HG03432 (cell line): ENCODE data around the gene PALM.
A peak's percentile ranks its signal among the peaks of the same experiment; 100 is the strongest.

Experiments
- ATAC-seq: cut with Tn5 transposase; IDR thresholded peaks from one replicate; pipeline ENCODE4 v1.9.1; 2021; ENCODE audit warnings: mild to moderate bottlenecking, moderate library complexity; ENCODE audit not compliant: unreplicated experiment

The PALM gene

GRCh38 chr19:778910-779653 lies 70.3 kb downstream of the PALM start:
- no peak for ATAC-seq

- ATAC-seq, result no peak
Measured at GRCh38 chr19:780935-781334, 72.2 kb downstream of the PALM start.

- ATAC-seq, result no peak
Measured at GRCh38 chr19:781800-782184, 73.1 kb downstream of the PALM start.

- no peak for ATAC-seq
Measured at GRCh38 chr19:782185-782877, 73.6 kb downstream of the PALM start.

GRCh38 chr19:782878-783668 lies 74.3 kb downstream of the PALM start:
- ATAC-seq, result no peak

GRCh38 chr19:784541-784940 lies 75.8 kb downstream of the PALM start:
- no peak for ATAC-seq

GRCh38 chr19:787536-787935 lies 78.8 kb downstream of the PALM start:
- no peak for ATAC-seq

- ATAC-seq, result no peak
Measured at GRCh38 chr19:788686-788982, 79.9 kb downstream of the PALM start.

- no peak for ATAC-seq
Measured at GRCh38 chr19:788983-789700, 80.4 kb downstream of the PALM start.

- no peak for ATAC-seq
Measured at GRCh38 chr19:789701-790060, 80.9 kb downstream of the PALM start.

- no peak for ATAC-seq
Measured at GRCh38 chr19:791007-791566, 82.4 kb downstream of the PALM start.

GRCh38 chr19:791567-792305 lies 83.0 kb downstream of the PALM start:
- no peak for ATAC-seq

- no peak for ATAC-seq
Measured at GRCh38 chr19:792306-792885, 83.7 kb downstream of the PALM start.

- no peak for ATAC-seq
Measured at GRCh38 chr19:793806-794205, 85.1 kb downstream of the PALM start.

GRCh38 chr19:795073-795611 lies 86.4 kb downstream of the PALM start:
- ATAC-seq, result no peak

- no peak for ATAC-seq
Measured at GRCh38 chr19:795691-796581, 87.2 kb downstream of the PALM start.

- ATAC-seq, result peak; percentile 74
Measured at GRCh38 chr19:796692-797527, 88.2 kb downstream of the PALM start, which contains the start of gene PTBP1. Gene PTBP1 (plus strand): TSS chr19:797452. CDS start chr19:797498, 46 bp downstream.
